ENCODE results near the gene CHRNA3. TPM values are rescaled to one million over a fixed set of nuclear protein-coding genes. Genes with fewer than 3 reads are reported as not detected.

The CHRNA3 gene
- total RNA-seq, 2 experiments from 2014 or later = not detected

- intact Hi-C loops (cut with micrococcal nuclease) = no loop called here
- Mint-ChIP-seq H3K27me3 (no peaks in the 10 kb centered on the region), H3K27ac (no peak overlapping the region), H3K9me3 (no peaks in the 10 kb centered on the region), H3K4me1 (ENCODE audit: low read depth) (no peaks in the 10 kb centered on the region), H3K4me3 (no peak overlapping the region), H3K36me3 (ENCODE audit: low read depth) (no peaks in the 10 kb centered on the region)
- DNase-seq (no peak), ATAC-seq (no peak)
- no peak for TF ChIP-seq CTCF (IDR thresholded peaks at IDR 0.05)
- CTCF ChIA-PET = interaction anchor here (0.9 to 4.8 kb wide), 2 partner anchors 10 to 15 kb away, joined by 3 to 25 read pairs; no protein-coding TSS in a partner anchor
- POLR2A ChIA-PET = no interaction called here
These were observed 33.5 kb upstream of the CHRNA3 start for GRCh38 chr15:78654272-78654671.

- ChIA-PET CTCF (interaction anchor here (4.8 kb wide), 1 partner anchor 13 kb away, joined by 25 read pairs; no protein-coding TSS in a partner anchor), POLR2A (no interaction called here)
- no peaks in the 10 kb centered on the region for H3K4me1 Mint-ChIP-seq (ENCODE audit: low read depth)
These were observed 31.3 kb upstream of the CHRNA3 start for GRCh38 chr15:78651930-78652615.

GRCh38 chr15:78651007-78651406, 30.2 kb upstream of the CHRNA3 start:
- ChIA-PET POLR2A (no interaction called here), CTCF (interaction anchor here (4.8 kb wide), 1 partner anchor 12 kb away, joined by 25 read pairs; no protein-coding TSS in a partner anchor)
- Mint-ChIP-seq H3K4me1 (ENCODE audit: low read depth) (no peaks in the 10 kb centered on the region), H3K4me3 (no peak overlapping the region), H3K9me3 (no peaks in the 10 kb centered on the region), H3K36me3 (ENCODE audit: low read depth) (no peaks in the 10 kb centered on the region), H3K27me3 (no peaks in the 10 kb centered on the region), H3K27ac (no peak overlapping the region)
- intact Hi-C loops (cut with micrococcal nuclease) = no loop called here
- TF ChIP-seq CTCF (IDR thresholded peaks at IDR 0.05) = no peak
- DNase-seq (no peak), ATAC-seq (no peak)

More at GRCh38 chr15:78651930-78652615, 31.3 kb upstream of the CHRNA3 start:
- TF ChIP-seq CTCF (IDR thresholded peaks at IDR 0.05) = no peak
- intact Hi-C loops (cut with micrococcal nuclease) = no loop called here
- Mint-ChIP-seq H3K27ac (no peak overlapping the region), H3K9me3 (no peaks in the 10 kb centered on the region), H3K27me3 (no peaks in the 10 kb centered on the region), H3K36me3 (ENCODE audit: low read depth) (no peaks in the 10 kb centered on the region), H3K4me3 (no peak overlapping the region)
- ATAC-seq (no peak), DNase-seq (no peak)

GRCh38 chr15:78650022-78650421, 29.2 kb upstream of the CHRNA3 start:
- Mint-ChIP-seq H3K4me1 (ENCODE audit: low read depth) (no peaks in the 10 kb centered on the region), H3K9me3 (no peaks in the 10 kb centered on the region), H3K36me3 (ENCODE audit: low read depth) (no peaks in the 10 kb centered on the region), H3K27ac (no peak overlapping the region), H3K27me3 (no peaks in the 10 kb centered on the region), H3K4me3 (no peak overlapping the region)
- TF ChIP-seq CTCF (IDR thresholded peaks at IDR 0.05) = no peak
- ChIA-PET POLR2A (no interaction called here), CTCF (interaction anchor here (1.2 kb wide), 1 partner anchor 11 kb away, joined by 4 read pairs; no protein-coding TSS in a partner anchor)
- DNase-seq = no peak
- ATAC-seq = no peak
- intact Hi-C loops (cut with micrococcal nuclease) = no loop called here

- no peak for DNase-seq
- ChIA-PET CTCF (interaction anchor here (1.1 to 1.4 kb wide), 2 partner anchors 10 to 64 kb away, joined by 3 read pairs; no protein-coding TSS in a partner anchor), POLR2A (no interaction called here)
- TF ChIP-seq CTCF (IDR thresholded peaks at IDR 0.05) = no peak
- Mint-ChIP-seq H3K9me3 (no peaks in the 10 kb centered on the region), H3K4me3 (no peak overlapping the region), H3K27me3 (no peaks in the 10 kb centered on the region), H3K4me1 (ENCODE audit: low read depth) (peaks cover 9% of the 10 kb centered on the region), H3K27ac (no peak overlapping the region), H3K36me3 (ENCODE audit: low read depth) (no peaks in the 10 kb centered on the region)
- intact Hi-C loops (cut with micrococcal nuclease) = no loop called here
- no peak for ATAC-seq
These were observed 24.2 kb upstream of the CHRNA3 start for GRCh38 chr15:78645009-78645408.

Data from activated CD8-positive, alpha-beta T cell treated with anti-CD3 and anti-CD28 coated beads for 36 hours (primary cell).